ENCODE results near the gene CUBN. TPM values are rescaled to one million over a fixed set of nuclear protein-coding genes. Genes with fewer than 3 reads are reported as not detected.

Gene CUBN
- total and polyA plus RNA-seq, 8 donors, result 0.28 to 1.3 (median 0.66) TPM

- intact Hi-C loops (cut with DNase I), result no loop called here
- Histone ChIP-seq H3K36me3 (no peaks in the 10 kb centered on the region), H3K27me3 (no peaks in the 10 kb centered on the region), H3K4me1 (no peaks in the 10 kb centered on the region), H3K27ac (no peak overlapping the region), H3K4me3 (no peak overlapping the region), H3K9me3 (no peaks in the 10 kb centered on the region)
- no peak for TF ChIP-seq CTCF (IDR thresholded peaks at IDR 0.05)
- DNase-seq (no peak), ATAC-seq (no peak), FAIRE-seq (no peak)
- 67 to 79% methylated on average over 7 of the region's 7 CpGs for WGBS, 2 donors
These were observed 164.3 kb downstream of the CUBN start for GRCh38 chr10:16965344-16965616.

- Histone ChIP-seq H3K4me3 (no peak overlapping the region), H3K27me3 (no peaks in the 10 kb centered on the region), H3K4me1 (no peaks in the 10 kb centered on the region), H3K36me3 (no peaks in the 10 kb centered on the region), H3K27ac (no peak overlapping the region), H3K9me3 (no peaks in the 10 kb centered on the region)
- intact Hi-C loops (cut with DNase I), result no loop called here
- DNase-seq (no peak), FAIRE-seq (no peak), ATAC-seq (no peak)
- no peak for TF ChIP-seq CTCF (IDR thresholded peaks at IDR 0.05)
- 72 to 79% methylated on average over 15 of the region's 15 CpGs for WGBS, 2 donors
These were observed 164.9 kb downstream of the CUBN start for GRCh38 chr10:16964576-16965343.

- Histone ChIP-seq H3K9me3 (no peaks in the 10 kb centered on the region), H3K27ac (no peak overlapping the region), H3K4me3 (no peak overlapping the region), H3K36me3 (no peaks in the 10 kb centered on the region), H3K27me3 (no peaks in the 10 kb centered on the region), H3K4me1 (no peaks in the 10 kb centered on the region)
- FAIRE-seq (no peak), ATAC-seq (no peak), DNase-seq (no peak)
- no peak for TF ChIP-seq CTCF (IDR thresholded peaks at IDR 0.05)
- intact Hi-C loops (cut with DNase I), result no loop called here
- 87 to 90% methylated on average over 4 of the region's 4 CpGs for WGBS, 2 donors
These were observed 169.1 kb downstream of the CUBN start for GRCh38 chr10:16960551-16960950.

GRCh38 chr10:16957038-16957437 is 172.6 kb downstream of the CUBN start:
- H3K27me3 ChIP-seq, result no peaks in the 10 kb centered on the region
- DNase-seq, result no peak
- no peaks in the 10 kb centered on the region for H3K9me3 ChIP-seq
- FAIRE-seq, result no peak
- no peaks in the 10 kb centered on the region for H3K4me1 ChIP-seq
- TF ChIP-seq CTCF (IDR thresholded peaks at IDR 0.05), result no peak
- WGBS, 2 donors, result 69 to 72% methylated on average over 2 of the region's 2 CpGs
- H3K27ac ChIP-seq, result no peak overlapping the region
- no peaks in the 10 kb centered on the region for H3K36me3 ChIP-seq
- intact Hi-C loops (cut with DNase I), result no loop called here
- no peak overlapping the region for H3K4me3 ChIP-seq
- no peak for ATAC-seq

- FAIRE-seq, result no peak
- intact Hi-C loops (cut with DNase I), result no loop called here
- WGBS, 2 donors, result 75 to 79% methylated on average over 13 of the region's 13 CpGs
These were observed 175.2 kb downstream of the CUBN start for GRCh38 chr10:16954280-16955030.

More at GRCh38 chr10:16954280-16955030, 175.2 kb downstream of the CUBN start:
- ATAC-seq (no peak), DNase-seq (no peak)
- TF ChIP-seq CTCF (IDR thresholded peaks at IDR 0.05), result no peak
- Histone ChIP-seq H3K4me1 (no peaks in the 10 kb centered on the region), H3K36me3 (no peaks in the 10 kb centered on the region), H3K27me3 (no peaks in the 10 kb centered on the region), H3K4me3 (no peak overlapping the region), H3K9me3 (no peaks in the 10 kb centered on the region), H3K27ac (no peak overlapping the region)

Measured in pancreas (tissue), 10 donors.